ENCODE results near the gene TEX36. TPM values are rescaled to one million over a fixed set of nuclear protein-coding genes. Genes with fewer than 3 reads are reported as not detected.
"Not testable (repeated sequence)": the region's sequence is repeated elsewhere in the genome, so short reads cannot be mapped to it uniquely, and the experiment has no call there.

The TEX36 gene
- total and polyA plus RNA-seq, 3 donors from 2014 or later, result 14.9 to 41.5 (median 24.6) TPM

GRCh38 chr10:125720002-125720382 is 37.0 kb upstream of the TEX36 start:
- 1% methylated on average over 15 of the region's 15 CpGs for WGBS, 2 donors
- peaks cover 17% of the 10 kb centered on the region for H3K4me1 ChIP-seq
- TF ChIP-seq CTCF (IDR thresholded peaks at IDR 0.05), result no peak
- TF ChIP-seq POLR2A (IDR thresholded peaks at IDR 0.05), result no peak
- no peak for DNase-seq
- no peaks in the 10 kb centered on the region for H3K36me3 ChIP-seq (ENCODE audit: low read depth, missing control alignments)
- peak overlapping the region; percentile 80 to 98 for H3K4me3 ChIP-seq
- H3K27me3 ChIP-seq, result no peaks in the 10 kb centered on the region
- intact Hi-C loops (cut with DNase I; ENCODE audit: low total_unique reads), result no loop called here
- H3K9me3 ChIP-seq, result no peaks in the 10 kb centered on the region
- peak overlapping the region; percentile 89 to 94 for H3K27ac ChIP-seq

GRCh38 chr10:125719173-125720001 is 36.4 kb upstream of the TEX36 start, which contains the start of gene EDRF1:
Gene EDRF1, plus strand, starts transcription at chr10:125719709. Its CDS starts 99 bp downstream, at chr10:125719808.
- WGBS, 2 donors, result 0 to 1% methylated on average over 22 to 66 of the region's 72 CpGs
- H3K27me3 ChIP-seq, result no peaks in the 10 kb centered on the region
- peak within 1 kb of the TSS; percentile 80 to 98 for H3K4me3 ChIP-seq
- peak within 1 kb of the TSS; percentile 89 to 94 for H3K27ac ChIP-seq
- intact Hi-C loops (cut with DNase I; ENCODE audit: low total_unique reads), result no loop called here
- H3K9me3 ChIP-seq, result no peaks in the 10 kb centered on the region
- peaks cover 15% of the 10 kb centered on the region for H3K4me1 ChIP-seq
- TF ChIP-seq CTCF (IDR thresholded peaks at IDR 0.05), result peak in 1 of 3 experiments; percentile 5
- TF ChIP-seq POLR2A (IDR thresholded peaks at IDR 0.05), result no peak
- H3K36me3 ChIP-seq (ENCODE audit: low read depth, missing control alignments), result no peaks in the 10 kb centered on the region
- DNase-seq, result peak; percentile 99

GRCh38 chr10:125714728-125715127 is 31.8 kb upstream of the TEX36 start:
- H3K4me1 ChIP-seq; H3K27ac ChIP-seq; H3K9me3 ChIP-seq; H3K4me3 ChIP-seq; H3K36me3 ChIP-seq (ENCODE audit: low read depth, missing control alignments); DNase-seq; intact Hi-C loops (cut with DNase I; ENCODE audit: low total_unique reads); H3K27me3 ChIP-seq: not testable (repeated sequence)
- 98 to 100% methylated on average over 4 of the region's 4 CpGs for WGBS, 2 donors

- Histone ChIP-seq H3K36me3 (ENCODE audit: low read depth, missing control alignments) (no peaks in the 10 kb centered on the region), H3K27me3 (no peaks in the 10 kb centered on the region), H3K27ac (no peak overlapping the region), H3K4me1 (no peaks in the 10 kb centered on the region), H3K4me3 (no peak overlapping the region), H3K9me3 (no peaks in the 10 kb centered on the region)
- no peak for TF ChIP-seq POLR2A (IDR thresholded peaks at IDR 0.05)
- TF ChIP-seq CTCF (IDR thresholded peaks at IDR 0.05), result no peak
- no peak for DNase-seq
- 87 to 93% methylated on average over 3 of the region's 3 CpGs for WGBS, 2 donors
- intact Hi-C loops (cut with DNase I; ENCODE audit: low total_unique reads), result no loop called here
Observed at GRCh38 chr10:125711110-125711750, 28.3 kb upstream of the TEX36 start.

All from testis (tissue), 3 donors.